DOHH2 (cell line): Measurements from ENCODE around the gene FKBP5.

Source experiments
- H3F3A ChIP-seq: fragments of 200-600 bp; sonication (generic), shearing (Covaris generic); 2 replicates; pipeline ENCODE4 v1.6.0; 2016; ENCODE audit warnings: antibody characterized with exemption, mild to moderate bottlenecking; ENCODE audit not compliant: control insufficient read depth, insufficient read depth
- H3K27ac ChIP-seq: fragments of 200-600 bp; sonication (generic); 2 replicates; pipeline ENCODE4 v1.5.1; 2014; ENCODE audit warnings: low read depth, mild to moderate bottlenecking, low read length, moderate library complexity
- H3K27me3 ChIP-seq: fragments of 200-600 bp; sonication (generic); 2 replicates; pipeline ENCODE4 v1.6.1; 2014; ENCODE audit warnings: mild to moderate bottlenecking, low read length, mixed read lengths; ENCODE audit not compliant: control insufficient read depth
- H3K36me3 ChIP-seq: fragments of 200-600 bp; sonication (generic); 2 replicates; pipeline ENCODE4 v1.6.1; 2014; ENCODE audit warnings: mild to moderate bottlenecking, low read length, moderate library complexity, mixed read lengths; ENCODE audit not compliant: control insufficient read depth
- H3K4me1 ChIP-seq: fragments of 200-600 bp; sonication (generic); 2 replicates; pipeline ENCODE4 v1.6.1; 2014; ENCODE audit warnings: mild to moderate bottlenecking, low read length, mixed read lengths; ENCODE audit not compliant: control insufficient read depth
- H3K4me2 ChIP-seq: fragments of 200-600 bp; sonication (generic); 2 replicates; pipeline ENCODE4 v1.6.0; 2014; ENCODE audit warnings: mild to moderate bottlenecking, low read length, moderate library complexity
- H3K4me3 ChIP-seq: fragments of 200-600 bp; sonication (generic); 2 replicates; pipeline ENCODE4 v1.5.1; 2014; ENCODE audit warnings: mild to moderate bottlenecking, low read length, mixed read lengths
- H3K79me2 ChIP-seq: fragments of 200-600 bp; sonication (generic); 2 replicates; pipeline ENCODE4 v1.6.1; 2014; ENCODE audit warnings: mild to moderate bottlenecking, low read length, mixed read lengths; ENCODE audit not compliant: control insufficient read depth
- H3K9me2 ChIP-seq: fragments of 200-600 bp; sonication (generic); replicated peaks from 2 replicates; pipeline ENCODE4 v1.6.1; 2014; ENCODE audit warnings: mild to moderate bottlenecking, low read length, mixed read lengths; ENCODE audit not compliant: control insufficient read depth
- H3K9me3 ChIP-seq: fragments of 200-600 bp; sonication (generic); 2 replicates; pipeline ENCODE4 v1.6.1; 2014; ENCODE audit warnings: antibody characterized with exemption, low read length, mixed read lengths; ENCODE audit not compliant: control insufficient read depth, insufficient read depth
- H4K20me1 ChIP-seq: fragments of 200-600 bp; sonication (generic); 2 replicates; pipeline ENCODE4 v1.6.0; 2014; ENCODE audit warnings: low read depth, mild to moderate bottlenecking, antibody characterized with exemption, low read length, moderate library complexity; ENCODE audit not compliant: control insufficient read depth, insufficient read depth
- CTCF ChIP-seq: fragments of 200-600 bp; sonication (generic); IDR thresholded peaks from one replicate; pipeline ENCODE4 v1.5.1; 2014; ENCODE audit warnings: antibody characterized with exemption, mild to moderate bottlenecking, low read depth, low read length; ENCODE audit not compliant: poor library complexity, severe bottlenecking
- EZH2phosphoT487 ChIP-seq: fragments of 200-600 bp; sonication (generic); IDR thresholded peaks from 2 replicates; pipeline ENCODE4 v1.6.1; 2017; ENCODE audit warnings: borderline replicate concordance, mild to moderate bottlenecking, antibody characterized with exemption, low read length, moderate library complexity, mixed read lengths

FKBP5 gene

GRCh38 chr6:35603326-35604202 is 85.2 kb downstream of the FKBP5 start:
- Histone ChIP-seq H3K9me2 (no peaks in the 10 kb centered on the region), H3K36me3 (peaks cover 5% of the 10 kb centered on the region; the same call in 1 of the 2 replicates), H3K27ac (no peak overlapping the region), H4K20me1 (no peaks in the 10 kb centered on the region; the same call in 1 of the 2 replicates), H3K4me3 (no peak overlapping the region), H3K4me2 (no peak overlapping the region; the same call in 1 of the 2 replicates), H3K9me3 (no peaks in the 10 kb centered on the region), H3K27me3 (no peaks in the 10 kb centered on the region), H3F3A (no peaks in the 10 kb centered on the region), H3K79me2 (no peaks in the 10 kb centered on the region), H3K4me1 (peaks cover 29% of the 10 kb centered on the region)
- TF ChIP-seq CTCF (no peak), EZH2phosphoT487 (no peak)

- TF ChIP-seq CTCF (no peak), EZH2phosphoT487 (no peak)
- Histone ChIP-seq H3K4me1 (peaks cover 29% of the 10 kb centered on the region), H3K4me3 (no peak overlapping the region), H4K20me1 (no peaks in the 10 kb centered on the region; the same call in 1 of the 2 replicates), H3K79me2 (no peaks in the 10 kb centered on the region), H3K36me3 (peaks cover 4% of the 10 kb centered on the region), H3K4me2 (no peak overlapping the region; the same call in 1 of the 2 replicates), H3K9me2 (no peaks in the 10 kb centered on the region), H3K27me3 (no peaks in the 10 kb centered on the region), H3K9me3 (no peaks in the 10 kb centered on the region), H3F3A (no peaks in the 10 kb centered on the region), H3K27ac (no peak overlapping the region)
Measured at GRCh38 chr6:35602133-35602946, 86.4 kb downstream of the FKBP5 start.

DNA sequence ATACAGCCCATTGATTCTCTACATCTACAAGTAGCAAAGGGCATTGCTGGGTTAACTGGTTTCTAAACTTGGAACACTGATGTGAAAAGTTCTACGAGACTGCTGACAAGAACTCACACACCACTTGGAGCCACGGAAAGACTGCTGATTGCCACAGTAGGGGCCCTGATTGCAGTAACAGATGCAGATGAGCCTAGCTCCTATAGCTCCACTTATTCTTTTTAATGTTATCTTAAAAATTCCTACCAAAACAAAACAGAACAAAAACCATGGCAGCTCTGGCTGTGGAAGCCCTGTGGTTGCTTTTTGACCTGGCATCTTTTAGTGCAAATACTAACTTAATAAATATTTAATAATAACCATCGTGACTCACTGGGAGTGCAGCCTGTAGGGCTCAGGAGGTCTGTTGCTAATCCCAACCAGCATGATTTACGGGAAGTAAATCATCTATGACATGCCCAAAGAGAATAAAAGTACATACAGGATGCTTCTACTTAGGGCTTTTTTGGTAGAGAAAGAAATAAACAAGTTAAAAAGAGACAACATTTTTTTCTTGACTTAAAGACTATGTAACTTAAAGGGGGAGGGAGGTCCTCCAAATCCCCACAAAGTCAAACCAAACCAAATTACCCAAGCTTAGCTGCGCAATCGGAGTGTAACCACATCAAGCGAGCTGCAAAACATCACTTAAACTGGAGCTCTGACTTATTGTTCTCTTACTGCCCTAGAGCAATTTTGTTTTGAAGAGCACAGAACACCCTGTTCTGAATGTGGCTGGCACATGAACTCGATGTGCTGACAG is 87.2 kb downstream of the FKBP5 start:
- Histone ChIP-seq H3F3A (no peaks in the 10 kb centered on the region), H3K4me1 (peaks cover 29% of the 10 kb centered on the region), H3K9me2 (no peaks in the 10 kb centered on the region), H3K79me2 (no peaks in the 10 kb centered on the region), H4K20me1 (no peaks in the 10 kb centered on the region; the same call in 1 of the 2 replicates), H3K9me3 (no peaks in the 10 kb centered on the region), H3K27me3 (no peaks in the 10 kb centered on the region), H3K36me3 (peaks cover 12% of the 10 kb centered on the region), H3K4me2 (no peak overlapping the region; the same call in 1 of the 2 replicates), H3K4me3 (no peak overlapping the region), H3K27ac (no peak overlapping the region)
- TF ChIP-seq EZH2phosphoT487 (no peak), CTCF (no peak)
